NCI-H2107 treated with DMSO at 0.1 percent for 48 hours (cell line): ENCODE results near the gene SAP30L.

ENCODE experiments used
- DNase-seq: peaks from one replicate; lab custom pipeline; 2025; ENCODE audit not compliant: unreplicated experiment; lab: John Stamatoyannopoulos, UW

The SAP30L gene

DNA sequence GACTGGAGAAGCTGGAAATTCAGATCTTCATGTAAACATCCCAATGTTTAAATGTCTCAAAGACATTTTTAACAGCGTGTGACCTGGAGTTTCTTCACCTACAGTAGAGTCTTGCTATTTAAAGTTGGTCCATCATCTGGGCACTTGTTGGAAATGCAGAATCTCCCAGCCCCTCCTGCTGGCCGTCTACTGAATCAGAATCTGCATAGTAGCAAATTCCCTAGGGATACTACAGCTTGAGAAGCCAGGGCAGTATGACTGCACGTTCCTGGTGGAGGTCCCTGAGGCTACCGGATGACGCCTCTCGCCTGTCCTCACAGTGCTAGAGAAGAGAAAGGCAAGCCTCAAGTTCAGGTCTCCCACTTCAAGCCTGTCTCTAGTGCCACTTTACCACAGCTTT lies 15.7 kb downstream of the SAP30L start:
- DNase-seq = no peak

- no peak for DNase-seq
Observed at GRCh38 chr5:154464438-154464837, 18.6 kb downstream of the SAP30L start.

- DNase-seq = no peak
Observed at GRCh38 chr5:154465169-154465568, 19.4 kb downstream of the SAP30L start.

DNA sequence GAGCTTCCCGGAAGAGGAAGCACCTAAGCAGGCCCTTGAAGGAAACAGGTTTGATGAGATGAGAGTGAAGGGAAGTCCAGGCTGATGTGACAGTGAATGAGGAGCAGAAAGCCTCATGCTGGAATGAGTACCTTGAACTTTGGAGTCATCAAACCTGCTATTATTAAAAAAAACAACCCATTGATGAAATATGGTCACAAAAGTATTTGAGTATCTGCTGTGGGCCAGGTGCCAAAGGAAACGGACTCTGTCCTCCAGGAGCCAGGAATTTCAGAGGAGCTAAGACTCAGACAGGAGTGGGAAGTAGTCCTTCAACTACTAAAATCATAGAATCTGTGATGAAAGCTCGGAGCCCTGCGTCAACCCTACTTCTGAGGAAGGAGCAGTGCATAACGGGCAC lies 20.4 kb downstream of the SAP30L start:
- DNase-seq = no peak

- DNase-seq = no peak
Observed at GRCh38 chr5:154466671-154467070, 20.9 kb downstream of the SAP30L start.

DNA sequence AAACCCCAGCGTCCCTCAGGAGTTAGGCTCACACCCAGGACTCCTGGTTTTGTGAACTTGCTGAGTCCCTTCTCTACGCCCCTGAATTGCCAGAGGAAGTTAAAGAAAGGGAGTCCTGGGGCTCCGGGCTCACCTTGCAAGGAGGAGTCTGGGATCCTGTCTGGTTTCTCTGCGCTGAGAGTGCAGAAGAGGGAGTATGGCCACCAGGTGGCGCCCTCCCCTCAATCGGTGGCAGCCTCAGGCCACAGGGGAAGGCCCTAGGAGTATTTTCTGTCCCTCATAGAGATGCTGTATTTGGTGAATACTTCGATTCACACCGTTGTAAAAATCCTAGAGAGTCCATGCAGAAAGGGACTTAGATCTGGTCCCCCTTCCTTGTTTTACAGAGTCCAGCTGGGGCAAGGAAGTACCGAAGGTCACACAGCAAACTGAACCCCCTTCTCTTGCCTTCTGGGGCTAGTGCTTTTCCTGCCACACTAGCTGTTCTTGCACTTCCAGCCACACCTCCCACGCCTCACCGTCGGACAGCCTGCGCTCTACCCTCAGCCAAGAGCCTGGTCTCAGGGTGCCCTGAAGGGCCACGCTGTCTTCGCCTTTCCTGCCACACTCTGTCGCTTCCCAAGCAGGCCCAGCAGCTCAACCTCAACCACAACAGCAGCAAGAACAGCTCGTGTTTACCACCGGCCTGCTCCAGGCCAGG lies 22.0 kb downstream of the SAP30L start:
- DNase-seq = peak; percentile 32

GRCh38 chr5:154470137-154470536 lies 24.3 kb downstream of the SAP30L start:
- DNase-seq = no peak

- DNase-seq = no peak
Observed at GRCh38 chr5:154470947-154471870, 25.4 kb downstream of the SAP30L start.

GRCh38 chr5:154472871-154473580 lies 27.2 kb downstream of the SAP30L start:
- DNase-seq = no peak

DNA sequence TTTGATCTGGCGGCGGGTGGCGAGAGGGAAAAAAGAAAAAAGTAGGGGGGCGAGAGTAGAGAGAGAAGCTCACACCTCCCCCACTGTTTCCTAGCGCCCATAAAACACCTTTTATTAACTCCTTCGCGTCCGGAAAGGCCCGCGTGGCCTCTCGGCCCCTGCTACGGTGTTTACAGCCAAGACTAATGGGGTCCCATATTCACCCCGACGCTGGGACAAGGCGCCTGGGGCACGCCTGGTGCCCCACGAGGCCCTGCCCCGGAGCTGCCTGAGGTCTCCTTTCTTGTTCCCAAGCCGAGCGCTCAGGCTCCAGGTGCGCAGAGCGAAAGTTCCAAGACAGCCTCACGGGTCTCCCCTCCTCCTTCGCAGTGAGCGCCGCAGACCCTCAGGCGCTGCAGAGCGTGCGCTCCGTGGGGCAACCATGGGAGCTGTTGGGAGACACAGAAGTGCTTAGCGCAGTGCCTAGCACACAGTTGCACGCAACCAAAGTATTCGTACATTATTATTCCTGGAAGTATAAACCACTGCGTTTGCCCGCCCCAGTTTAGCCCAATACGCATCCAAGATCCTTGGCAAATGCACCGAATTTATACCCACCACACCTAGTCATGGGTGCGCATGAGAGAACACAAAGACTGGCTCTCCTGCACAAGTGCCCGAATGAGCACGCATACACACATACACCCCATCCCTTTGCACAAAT lies 27.9 kb downstream of the SAP30L start:
- DNase-seq = no peak

- no peak for DNase-seq
Observed at GRCh38 chr5:154474396-154475334, 28.9 kb downstream of the SAP30L start.

DNA sequence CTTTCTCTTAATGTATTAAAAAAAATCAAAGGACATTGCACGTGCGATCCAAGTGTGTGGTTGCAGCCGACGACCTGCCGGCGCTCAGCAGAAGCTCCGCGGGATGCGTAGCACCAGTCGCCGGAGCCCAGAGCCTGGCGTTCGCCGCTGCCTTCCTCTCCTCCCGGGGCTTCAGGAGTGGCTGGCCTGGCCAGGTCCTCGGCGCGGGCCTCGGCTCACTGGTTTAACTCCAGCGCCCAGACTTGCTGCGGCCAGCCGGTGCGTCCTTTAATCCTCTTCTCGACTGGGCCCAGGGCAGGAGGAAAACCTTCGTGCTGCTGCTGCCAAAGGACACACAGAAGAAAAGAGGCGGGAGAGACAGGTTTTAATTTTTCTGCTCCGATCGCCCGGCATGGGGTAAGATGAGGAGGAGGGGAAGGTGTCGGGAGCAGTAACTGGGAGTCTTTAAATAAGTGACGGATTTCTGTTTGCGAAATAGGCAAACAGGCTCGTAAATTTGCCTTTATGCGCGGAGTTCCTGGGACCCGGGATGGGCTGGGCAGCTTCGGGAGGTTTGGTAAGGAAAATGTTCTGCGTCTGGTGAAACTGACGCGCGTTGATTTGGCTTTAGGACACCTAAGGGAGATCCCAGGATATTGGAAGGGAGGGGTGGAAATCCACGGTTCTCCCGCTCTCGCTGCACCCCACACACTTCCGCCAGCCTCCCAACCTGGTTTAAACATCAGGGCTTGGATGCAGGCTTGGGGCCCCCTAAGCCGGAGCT lies 30.0 kb downstream of the SAP30L start:
- no peak for DNase-seq

DNA sequence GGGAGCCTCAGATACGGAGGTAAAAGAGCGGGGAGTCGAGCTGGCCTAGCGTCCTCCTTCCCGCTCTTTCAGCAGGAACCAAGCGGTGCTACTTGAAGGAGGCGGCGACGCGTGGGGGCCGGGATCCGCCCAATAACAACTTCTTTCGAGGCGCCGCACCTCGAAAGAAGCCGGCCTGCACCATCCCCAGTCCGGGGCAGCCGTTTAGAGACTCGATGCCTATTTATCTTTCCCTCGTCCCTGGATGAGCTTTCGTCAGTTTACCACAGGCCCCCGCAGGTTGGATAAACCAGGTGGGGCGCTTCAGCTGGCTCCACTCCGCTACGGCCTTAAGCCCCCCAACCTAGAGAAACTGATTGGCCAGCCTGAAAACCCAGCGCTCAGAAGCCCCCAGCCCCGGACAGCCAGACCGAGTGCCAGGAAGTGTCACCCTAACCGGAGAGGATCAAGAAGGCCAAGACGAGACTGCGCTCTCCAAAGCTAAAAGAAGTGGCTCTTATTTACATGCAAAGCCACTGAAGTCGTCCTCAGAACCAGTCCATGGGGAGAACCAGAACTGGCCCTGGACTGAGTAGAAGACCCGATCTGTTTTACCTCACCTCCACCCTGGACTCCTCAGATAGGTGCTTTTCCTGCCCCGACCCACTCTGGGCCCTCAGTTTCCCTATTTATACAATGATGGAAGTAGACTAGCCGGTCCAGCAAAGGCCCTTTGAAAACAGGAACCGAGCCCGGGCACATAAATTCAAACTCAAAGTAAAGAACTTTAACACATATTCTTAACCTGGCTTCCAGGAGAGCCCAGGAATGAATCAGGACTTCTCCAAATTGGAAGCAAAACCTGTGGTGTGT lies 30.8 kb downstream of the SAP30L start:
- DNase-seq = no peak

- DNase-seq = no peak
Observed at GRCh38 chr5:154477382-154478223, 31.8 kb downstream of the SAP30L start.

GRCh38 chr5:154478224-154478565 lies 32.4 kb downstream of the SAP30L start, which contains the start of gene HAND1:
TSS of gene HAND1 (minus strand) at chr5:154478227. CDS start at chr5:154478008, 219 bp downstream.
- no peak for DNase-seq

DNA sequence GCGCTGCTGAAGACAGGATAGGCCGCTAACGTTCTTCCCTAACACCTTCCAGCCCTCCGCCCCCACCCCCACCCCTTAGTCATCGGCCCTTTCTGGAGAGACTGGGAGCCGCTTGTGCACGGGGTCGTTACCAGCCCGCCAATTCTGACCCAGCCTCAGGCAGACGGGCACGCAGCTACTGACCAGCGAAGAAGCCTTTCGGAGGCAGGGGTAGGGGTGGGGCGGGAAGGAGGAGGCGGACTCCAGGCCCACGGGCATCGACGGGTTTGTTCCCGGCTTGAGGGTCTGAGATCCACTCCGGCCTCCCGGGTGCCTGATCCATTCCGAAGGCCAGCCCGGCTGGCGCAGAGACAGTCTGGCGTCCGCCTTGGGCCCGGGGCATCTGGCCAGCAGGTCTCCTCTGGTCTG lies 33.0 kb downstream of the SAP30L start:
- no peak for DNase-seq

GRCh38 chr5:154479160-154479943 lies 33.6 kb downstream of the SAP30L start:
- no peak for DNase-seq
